Measurements from ENCODE around the gene KCNJ4.

DNA sequence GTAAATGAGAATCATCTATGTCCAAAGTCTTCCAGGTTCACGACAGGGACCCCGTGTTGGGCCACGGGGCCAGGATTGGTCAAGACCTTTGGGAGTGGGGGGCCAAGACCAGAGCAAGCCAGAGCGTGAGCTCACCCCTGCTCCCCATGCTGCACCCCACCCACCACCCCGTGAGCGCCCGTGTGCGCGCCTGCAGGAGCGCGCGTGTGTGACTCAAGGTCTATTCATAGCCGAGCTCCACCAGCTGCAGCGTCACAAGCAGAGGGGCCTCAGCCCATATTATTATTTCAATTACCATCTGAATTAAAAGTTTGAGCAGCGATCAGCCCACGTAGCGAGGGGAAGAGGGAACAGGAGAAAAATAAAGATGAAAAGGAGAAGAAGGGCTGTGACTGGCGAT lies 5.2 kb downstream of the KCNJ4 start:
- TF ChIP-seq POLR2A (IDR thresholded peaks at IDR 0.05) (no peak), POLR2AphosphoS5 (IDR thresholded peaks at IDR 0.05) (no peak)
- TF ChIP-seq, protein P1, sequence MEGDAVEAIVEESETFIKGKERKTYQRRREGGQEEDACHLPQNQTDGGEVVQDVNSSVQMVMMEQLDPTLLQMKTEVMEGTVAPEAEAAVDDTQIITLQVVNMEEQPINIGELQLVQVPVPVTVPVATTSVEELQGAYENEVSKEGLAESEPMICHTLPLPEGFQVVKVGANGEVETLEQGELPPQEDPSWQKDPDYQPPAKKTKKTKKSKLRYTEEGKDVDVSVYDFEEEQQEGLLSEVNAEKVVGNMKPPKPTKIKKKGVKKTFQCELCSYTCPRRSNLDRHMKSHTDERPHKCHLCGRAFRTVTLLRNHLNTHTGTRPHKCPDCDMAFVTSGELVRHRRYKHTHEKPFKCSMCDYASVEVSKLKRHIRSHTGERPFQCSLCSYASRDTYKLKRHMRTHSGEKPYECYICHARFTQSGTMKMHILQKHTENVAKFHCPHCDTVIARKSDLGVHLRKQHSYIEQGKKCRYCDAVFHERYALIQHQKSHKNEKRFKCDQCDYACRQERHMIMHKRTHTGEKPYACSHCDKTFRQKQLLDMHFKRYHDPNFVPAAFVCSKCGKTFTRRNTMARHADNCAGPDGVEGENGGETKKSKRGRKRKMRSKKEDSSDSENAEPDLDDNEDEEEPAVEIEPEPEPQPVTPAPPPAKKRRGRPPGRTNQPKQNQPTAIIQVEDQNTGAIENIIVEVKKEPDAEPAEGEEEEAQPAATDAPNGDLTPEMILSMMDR (IDR thresholded peaks at IDR 0.05) = no peak
